T-helper 2 cell treated with Interferon-gamma antibody and Interleukin-4, amounts not matched to agents 5 μg/mL and 100 μg/mL, for 36 hours (primary cell): Measurements from ENCODE around the gene CPEB3.
"Not testable (repeated sequence)": the region's sequence is repeated elsewhere in the genome, so short reads cannot be mapped to it uniquely, and the experiment has no call there.

ENCODE experiments used
- DNase-seq: peaks from one replicate; pipeline ENCODE4 v3.0.0; 2021; ENCODE audit warnings: low spot score
- H3K27ac Mint-ChIP-seq: one replicate; pipeline ENCODE4 v1.8.0; 2021; ENCODE audit warnings: mild to moderate bottlenecking, mixed read lengths
- H3K27me3 Mint-ChIP-seq: one replicate; pipeline ENCODE4 v1.8.0; 2021; ENCODE audit warnings: low read depth, mixed read lengths
- H3K36me3 Mint-ChIP-seq: one replicate; pipeline ENCODE4 v1.8.0; 2021; ENCODE audit warnings: low read depth, mixed read lengths
- H3K4me1 Mint-ChIP-seq: one replicate; pipeline ENCODE4 v1.8.0; 2021; ENCODE audit warnings: low read depth, mixed read lengths
- H3K4me3 Mint-ChIP-seq: one replicate; pipeline ENCODE4 v1.8.0; 2022; ENCODE audit warnings: mild to moderate bottlenecking, moderate library complexity, mixed read lengths
- H3K9me3 Mint-ChIP-seq: one replicate; pipeline ENCODE4 v1.8.0; 2021; ENCODE audit warnings: mixed read lengths

Gene CPEB3

GRCh38 chr10:92216608-92217007 lies 74.3 kb downstream of the CPEB3 start:
- DNase-seq, H3K27me3 Mint-ChIP-seq, H3K9me3 Mint-ChIP-seq, H3K4me1 Mint-ChIP-seq, H3K27ac Mint-ChIP-seq, H3K4me3 Mint-ChIP-seq, H3K36me3 Mint-ChIP-seq: not testable (repeated sequence)

GRCh38 chr10:92215222-92215621 lies 75.7 kb downstream of the CPEB3 start:
- not testable (repeated sequence) for H3K9me3 Mint-ChIP-seq, H3K27me3 Mint-ChIP-seq, H3K4me3 Mint-ChIP-seq, DNase-seq, H3K36me3 Mint-ChIP-seq, H3K27ac Mint-ChIP-seq, H3K4me1 Mint-ChIP-seq

- peaks cover 11% of the 10 kb centered on the region for H3K4me1 Mint-ChIP-seq
- no peaks in the 10 kb centered on the region for H3K36me3 Mint-ChIP-seq
- peaks cover 22% of the 10 kb centered on the region for H3K27me3 Mint-ChIP-seq
- peak overlapping the region; percentile 1 for H3K4me3 Mint-ChIP-seq
- H3K27ac Mint-ChIP-seq, result peak overlapping the region; percentile 0
- H3K9me3 Mint-ChIP-seq, result no peaks in the 10 kb centered on the region
- DNase-seq, result no peak
These were observed 77.8 kb downstream of the CPEB3 start for GRCh38 chr10:92213049-92213448.

- peaks cover 11% of the 10 kb centered on the region for H3K4me1 Mint-ChIP-seq
- no peak for DNase-seq
- H3K36me3 Mint-ChIP-seq, result no peaks in the 10 kb centered on the region
- H3K9me3 Mint-ChIP-seq, result no peaks in the 10 kb centered on the region
- peaks cover 20% of the 10 kb centered on the region for H3K27me3 Mint-ChIP-seq
- H3K4me3 Mint-ChIP-seq, result no peak overlapping the region
- H3K27ac Mint-ChIP-seq, result no peak overlapping the region
These were observed 82.1 kb downstream of the CPEB3 start for GRCh38 chr10:92208736-92209135.

GRCh38 chr10:92208157-92208720 lies 82.6 kb downstream of the CPEB3 start:
- no peaks in the 10 kb centered on the region for H3K36me3 Mint-ChIP-seq
- H3K4me1 Mint-ChIP-seq, result peaks cover 11% of the 10 kb centered on the region
- no peak for DNase-seq
- H3K4me3 Mint-ChIP-seq, result no peak overlapping the region
- peaks cover 19% of the 10 kb centered on the region for H3K27me3 Mint-ChIP-seq
- no peaks in the 10 kb centered on the region for H3K9me3 Mint-ChIP-seq
- H3K27ac Mint-ChIP-seq, result no peak overlapping the region

- H3K4me1 Mint-ChIP-seq, result peaks cover 7% of the 10 kb centered on the region
- H3K4me3 Mint-ChIP-seq, result no peak overlapping the region
- peaks cover 15% of the 10 kb centered on the region for H3K27me3 Mint-ChIP-seq
- H3K9me3 Mint-ChIP-seq, result no peaks in the 10 kb centered on the region
- H3K36me3 Mint-ChIP-seq, result no peaks in the 10 kb centered on the region
- H3K27ac Mint-ChIP-seq, result no peak overlapping the region
- no peak for DNase-seq
These were observed 83.8 kb downstream of the CPEB3 start for GRCh38 chr10:92207061-92207460.

- Mint-ChIP-seq H3K9me3 (no peaks in the 10 kb centered on the region), H3K27me3 (peaks cover 5% of the 10 kb centered on the region), H3K4me3 (no peak overlapping the region), H3K4me1 (no peaks in the 10 kb centered on the region), H3K36me3 (no peaks in the 10 kb centered on the region), H3K27ac (no peak overlapping the region)
- no peak for DNase-seq
These were observed 86.8 kb downstream of the CPEB3 start for GRCh38 chr10:92203919-92204623.

- Mint-ChIP-seq H3K27me3 (no peaks in the 10 kb centered on the region), H3K4me1 (no peaks in the 10 kb centered on the region), H3K4me3 (no peak overlapping the region), H3K36me3 (no peaks in the 10 kb centered on the region), H3K9me3 (no peaks in the 10 kb centered on the region), H3K27ac (no peak overlapping the region)
- DNase-seq, result no peak
These were observed 88.3 kb downstream of the CPEB3 start for GRCh38 chr10:92202536-92202935.

GRCh38 chr10:92200564-92200963 lies 90.3 kb downstream of the CPEB3 start:
- H3K27me3 Mint-ChIP-seq, result no peaks in the 10 kb centered on the region
- H3K27ac Mint-ChIP-seq, result no peak overlapping the region
- no peak for DNase-seq
- no peak overlapping the region for H3K4me3 Mint-ChIP-seq
- H3K4me1 Mint-ChIP-seq, result no peaks in the 10 kb centered on the region
- H3K36me3 Mint-ChIP-seq, result no peaks in the 10 kb centered on the region
- H3K9me3 Mint-ChIP-seq, result no peaks in the 10 kb centered on the region

GRCh38 chr10:92187101-92187500 lies 103.8 kb downstream of the CPEB3 start:
- no peak for DNase-seq
- H3K36me3 Mint-ChIP-seq, result no peaks in the 10 kb centered on the region
- no peaks in the 10 kb centered on the region for H3K27me3 Mint-ChIP-seq
- no peak overlapping the region for H3K4me3 Mint-ChIP-seq
- no peaks in the 10 kb centered on the region for H3K9me3 Mint-ChIP-seq
- no peak overlapping the region for H3K27ac Mint-ChIP-seq
- H3K4me1 Mint-ChIP-seq, result no peaks in the 10 kb centered on the region

- H3K36me3 Mint-ChIP-seq, result no peaks in the 10 kb centered on the region
- DNase-seq, result no peak
- no peaks in the 10 kb centered on the region for H3K4me1 Mint-ChIP-seq
- H3K9me3 Mint-ChIP-seq, result no peaks in the 10 kb centered on the region
- H3K27ac Mint-ChIP-seq, result no peak overlapping the region
- H3K27me3 Mint-ChIP-seq, result no peaks in the 10 kb centered on the region
- no peak overlapping the region for H3K4me3 Mint-ChIP-seq
These were observed 105.9 kb downstream of the CPEB3 start for GRCh38 chr10:92184977-92185376.

GRCh38 chr10:92183199-92183598 lies 107.7 kb downstream of the CPEB3 start:
- H3K4me1 Mint-ChIP-seq, result no peaks in the 10 kb centered on the region
- no peak for DNase-seq
- H3K27ac Mint-ChIP-seq, result no peak overlapping the region
- H3K4me3 Mint-ChIP-seq, result no peak overlapping the region
- H3K36me3 Mint-ChIP-seq, result no peaks in the 10 kb centered on the region
- H3K9me3 Mint-ChIP-seq, result no peaks in the 10 kb centered on the region
- H3K27me3 Mint-ChIP-seq, result no peaks in the 10 kb centered on the region

- Mint-ChIP-seq H3K4me1 (no peaks in the 10 kb centered on the region), H3K27ac (no peak overlapping the region), H3K4me3 (no peak overlapping the region), H3K9me3 (no peaks in the 10 kb centered on the region), H3K36me3 (no peaks in the 10 kb centered on the region), H3K27me3 (no peaks in the 10 kb centered on the region)
- DNase-seq, result no peak
These were observed 109.3 kb downstream of the CPEB3 start for GRCh38 chr10:92181575-92181974.

GRCh38 chr10:92180399-92180798 lies 110.5 kb downstream of the CPEB3 start:
- Mint-ChIP-seq H3K27me3 (no peaks in the 10 kb centered on the region), H3K9me3 (no peaks in the 10 kb centered on the region), H3K4me3 (no peak overlapping the region), H3K27ac (no peak overlapping the region), H3K4me1 (no peaks in the 10 kb centered on the region), H3K36me3 (no peaks in the 10 kb centered on the region)
- DNase-seq, result no peak

GRCh38 chr10:92177546-92177945 lies 113.3 kb downstream of the CPEB3 start:
- DNase-seq, result no peak
- Mint-ChIP-seq H3K36me3 (no peaks in the 10 kb centered on the region), H3K27me3 (no peaks in the 10 kb centered on the region), H3K4me1 (no peaks in the 10 kb centered on the region), H3K27ac (no peak overlapping the region), H3K4me3 (no peak overlapping the region), H3K9me3 (no peaks in the 10 kb centered on the region)
